OCI-LY1 (cell line): Measurements from ENCODE around the gene MUC13.

Experiments used
- CTCF ChIP-seq: fragments of 200-600 bp; sonication (generic), shearing (Covaris generic); IDR thresholded peaks from 2 replicates; pipeline ENCODE4 v1.5.1; 2017; ENCODE audit warnings: mild to moderate bottlenecking, antibody characterized with exemption, low read length, moderate library complexity, mixed read lengths
- EZH2 ChIP-seq: fragments of 200-600 bp; sonication (generic), shearing (Covaris generic); IDR thresholded peaks from 2 replicates; pipeline ENCODE4 v1.8.0; 2017; ENCODE audit warnings: borderline replicate concordance, mixed run types, mild to moderate bottlenecking, antibody characterized with exemption, low read length, moderate library complexity, mixed read lengths

GRCh38 chr3:124859025-124859424 lies 75.5 kb downstream of the MUC13 start:
- TF ChIP-seq CTCF (no peak), EZH2 (no peak)
